ENCODE results near the gene ATP13A5.

- TF ChIP-seq POLR2A (IDR thresholded peaks at IDR 0.05) (no peak), CTCF (IDR thresholded peaks at IDR 0.05) (no peak)
These were observed at the start of gene ATP13A5 for GRCh38 chr3:193378706-193379105.
